Stimulated activated CD4-positive, alpha-beta T cell treated with anti-CD3 and anti-CD28 coated beads, Interleukin-4, amount 100 ng/mL, for 4 hours (primary cell): ENCODE results near the gene TMEM266.

Source experiments
- DNase-seq, 2 experiments: peaks; one replicate each; pipeline ENCODE4 v3.0.0-alpha.2; 2020

Gene TMEM266

GRCh38 chr15:76206325-76206976 is 146.7 kb downstream of the TMEM266 start:
- no peak for DNase-seq

- DNase-seq = no peak
These were observed 148.4 kb downstream of the TMEM266 start for GRCh38 chr15:76208084-76208785.

GRCh38 chr15:76208786-76209424 is 149.1 kb downstream of the TMEM266 start:
- DNase-seq = no peak

- no peak for DNase-seq
These were observed 149.7 kb downstream of the TMEM266 start for GRCh38 chr15:76209523-76209922.

- no peak for DNase-seq
These were observed 150.2 kb downstream of the TMEM266 start for GRCh38 chr15:76209942-76210341.

- DNase-seq = no peak
These were observed 155.8 kb downstream of the TMEM266 start for GRCh38 chr15:76215634-76216033.

GRCh38 chr15:76217029-76217881 is 157.5 kb downstream of the TMEM266 start:
- no peak for DNase-seq

- no peak for DNase-seq
These were observed 158.1 kb downstream of the TMEM266 start for GRCh38 chr15:76217882-76218217.

- DNase-seq = no peak
These were observed 161.4 kb downstream of the TMEM266 start for GRCh38 chr15:76221085-76221767.

GRCh38 chr15:76222159-76222558 is 162.4 kb downstream of the TMEM266 start:
- no peak for DNase-seq

GRCh38 chr15:76223521-76223920 is 163.7 kb downstream of the TMEM266 start:
- no peak for DNase-seq

GRCh38 chr15:76229266-76229665 is 169.5 kb downstream of the TMEM266 start:
- DNase-seq = no peak

GRCh38 chr15:76233921-76234320 is 174.1 kb downstream of the TMEM266 start:
- DNase-seq = no peak

GRCh38 chr15:76234337-76234889 is 174.6 kb downstream of the TMEM266 start:
- DNase-seq = no peak

- no peak for DNase-seq
These were observed 175.5 kb downstream of the TMEM266 start for GRCh38 chr15:76235186-76235826.

- DNase-seq = no peak
These were observed 176.6 kb downstream of the TMEM266 start for GRCh38 chr15:76236350-76236749.

GRCh38 chr15:76239786-76240185 is 180.0 kb downstream of the TMEM266 start:
- DNase-seq = no peak

- DNase-seq = no peak
These were observed 185.4 kb downstream of the TMEM266 start for GRCh38 chr15:76245072-76245610.

GRCh38 chr15:76251717-76252116 is 191.9 kb downstream of the TMEM266 start:
- no peak for DNase-seq

- DNase-seq = no peak
These were observed 192.5 kb downstream of the TMEM266 start for GRCh38 chr15:76252249-76252648.

GRCh38 chr15:76253691-76254473 is 194.1 kb downstream of the TMEM266 start:
- no peak for DNase-seq
